HCT116 (cell line): ENCODE results near the gene MRPS35. TPM values are rescaled to one million over a fixed set of nuclear protein-coding genes. Genes with fewer than 3 reads are reported as not detected.

ENCODE experiments used
- ATAC-seq: fragments of 200-7000 bp; cut with Tn5 transposase; 2 replicates; pipeline ENCODE4 v1.9.1; 2020; ENCODE audit warnings: mild to moderate bottlenecking, moderate library complexity
- BruUV-seq: library from RNA; stranded (reverse); fragments of 400-500 nt; replicated peaks from 2 replicates; lab custom pipeline; 2021; lab: Mats Ljungman, UMichigan
- CTCF ChIA-PET: fragments of 300-600 bp; sonication (Branson Sonifier 250); formaldehyde crosslinking; loops from one replicate; lab custom pipeline; 2021; ENCODE audit warnings: antibody characterized with exemption; lab: Charles Lee
- POLR2A ChIA-PET: fragments of 300-600, 350-600 bp; sonication (Branson Sonifier 250); formaldehyde crosslinking; loops from one replicate; lab custom pipeline; 2021; ENCODE audit warnings: antibody characterized with exemption; lab: Charles Lee
- RAD21 ChIA-PET, 2 experiments: fragments of 300-600 bp; sonication (Branson Sonifier 250); formaldehyde crosslinking; loops; one replicate each; lab custom pipeline; 2023; ENCODE audit warnings: low total read pairs in 2 of 2; ENCODE audit not compliant: uncharacterized antibody in 2 of 2, unreplicated experiment in 2 of 2, low non-redundant PET in 1 of 2; lab: Charles Lee
- DNase-seq: peaks from one replicate; pipeline ENCODE4 v3.0.0-alpha.2; 2010; ENCODE audit warnings: low read depth, low spot score
- H2AFZ ChIP-seq: fragments of 200-600 bp; shearing (Covaris generic), sonication (generic); 2 replicates; pipeline ENCODE4 v1.6.1; 2017; ENCODE audit warnings: low read depth, mixed run types, mixed read lengths, antibody characterized with exemption, low read length; ENCODE audit not compliant: poor library complexity, severe bottlenecking
- H3K27ac ChIP-seq: 2 replicates; pipeline ENCODE4 v1.5.1; 2012; ENCODE audit warnings: low read depth, low read length
- H3K27me3 ChIP-seq: fragments of 200-600 bp; sonication (generic); 2 replicates; pipeline ENCODE4 v1.6.1; 2016; ENCODE audit warnings: mixed run types, low read length, mixed read lengths; ENCODE audit not compliant: insufficient read depth
- H3K36me3 ChIP-seq, 2 experiments: fragments of 200-500 bp in 1 of 2; fragments of 200-600 bp in 1 of 2; sonication (Bioruptor generic) in 1 of 2; sonication (generic) in 1 of 2; 2 replicates each; pipeline versions ENCODE4 v1.5.1 to v1.6.1; 2014 to 2016; ENCODE audit warnings: low read length in 2 of 2, inconsistent platforms in 1 of 2, mixed read lengths in 1 of 2, mixed run types in 1 of 2; ENCODE audit not compliant: insufficient read depth in 2 of 2, control insufficient read depth in 1 of 2
- H3K4me1 ChIP-seq, 2 experiments: fragments of 200-600 bp in 1 of 2; sonication (generic) in 1 of 2; 2 replicates each; pipeline versions ENCODE4 v1.5.1 to v1.6.1; 2012 to 2017; ENCODE audit warnings: low read length in 2 of 2, inconsistent platforms in 1 of 2, mild to moderate bottlenecking in 1 of 2, mixed read lengths in 1 of 2, mixed run types in 1 of 2, moderate library complexity in 1 of 2; ENCODE audit not compliant: insufficient read depth in 2 of 2, control insufficient read depth in 1 of 2
- H3K4me2 ChIP-seq: fragments of 200-600 bp; sonication (generic); 2 replicates; pipeline ENCODE4 v1.6.1; 2017; ENCODE audit warnings: mixed run types, low read length, mixed read lengths
- H3K4me3 ChIP-seq, 2 experiments: fragments of 200-600 bp in 1 of 2; sonication (generic) in 1 of 2; replicated peaks in 1 of 2; 2 replicates each; pipeline ENCODE4 v1.5.1; 2011 to 2016; ENCODE audit warnings: low read length in 2 of 2, control low read depth in 1 of 2, low read depth in 1 of 2, mild to moderate bottlenecking in 1 of 2, mixed read lengths in 1 of 2, mixed run types in 1 of 2
- H3K79me2 ChIP-seq: fragments of 200-600 bp; sonication (generic); 2 replicates; pipeline ENCODE4 v1.6.1; 2017; ENCODE audit warnings: mild to moderate bottlenecking, mixed run types, low read length, moderate library complexity, mixed read lengths; ENCODE audit not compliant: insufficient read depth
- H3K9ac ChIP-seq: fragments of 200-600 bp; sonication (generic); 2 replicates; pipeline ENCODE4 v1.6.1; 2016; ENCODE audit warnings: low read length, mixed read lengths
- H3K9me2 ChIP-seq: fragments of 200-600 bp; sonication (generic), shearing (Covaris generic); 2 replicates; pipeline ENCODE4 v1.6.1; 2017; ENCODE audit warnings: mixed run types, mild to moderate bottlenecking, moderate library complexity; ENCODE audit not compliant: insufficient read depth
- H3K9me3 ChIP-seq, 2 experiments: fragments of 200-500 bp in 1 of 2; fragments of 200-600 bp in 1 of 2; sonication (Bioruptor generic) in 1 of 2; sonication (generic) in 1 of 2; 2 replicates each; pipeline ENCODE4 v1.6.1; 2014 to 2017; ENCODE audit warnings: low read length in 2 of 2, mixed read lengths in 2 of 2, inconsistent platforms in 1 of 2, low read depth in 1 of 2, mild to moderate bottlenecking in 1 of 2, mixed run types in 1 of 2, moderate library complexity in 1 of 2; ENCODE audit not compliant: control insufficient read depth in 1 of 2, insufficient read depth in 1 of 2
- H4K20me1 ChIP-seq: fragments of 200-600 bp; sonication (generic), shearing (Covaris generic); 2 replicates; pipeline ENCODE4 v1.6.1; 2017; ENCODE audit warnings: mixed run types, mild to moderate bottlenecking, moderate library complexity; ENCODE audit not compliant: insufficient read depth
- EGR1 ChIP-seq: IDR thresholded peaks from 2 replicates; pipeline ENCODE4 v1.6.1; 2012; ENCODE audit warnings: low read depth
- ELF1 ChIP-seq: IDR thresholded peaks from 2 replicates; pipeline ENCODE4 v1.6.1; 2012; ENCODE audit warnings: low read depth, borderline replicate concordance
- EZH2 ChIP-seq: fragments of 200-600 bp; sonication (generic); IDR thresholded peaks from 2 replicates; pipeline ENCODE4 v1.6.1; 2017; ENCODE audit warnings: antibody characterized with exemption, mixed run types
- POLR2A ChIP-seq: IDR thresholded peaks from 2 replicates; pipeline ENCODE4 v1.7.0; 2011; ENCODE audit warnings: borderline replicate concordance; ENCODE audit not compliant: insufficient read depth, insufficient read length; ENCODE audit errors: extremely low read depth
- POLR2AphosphoS5 ChIP-seq: IDR thresholded peaks from 2 replicates; pipeline ENCODE4 v1.6.1; 2011; ENCODE audit warnings: mild to moderate bottlenecking, low read depth, low read length, moderate library complexity
- SIN3A ChIP-seq: IDR thresholded peaks from 2 replicates; pipeline ENCODE4 v1.6.1; 2012; ENCODE audit warnings: low read depth
- SP1 ChIP-seq: IDR thresholded peaks from 2 replicates; pipeline ENCODE4 v1.6.1; 2012; ENCODE audit warnings: low read depth
- SRF ChIP-seq: IDR thresholded peaks from 2 replicates; pipeline ENCODE4 v1.6.1; 2012; ENCODE audit warnings: low read depth
- YY1 ChIP-seq: IDR thresholded peaks from 2 replicates; pipeline ENCODE4 v1.6.1; 2011; ENCODE audit warnings: low read length, low read depth, moderate library complexity, mild to moderate bottlenecking; ENCODE audit not compliant: insufficient replicate concordance; ENCODE audit errors: extremely low read depth
- ZFX ChIP-seq: fragments of 450-650 bp; IDR thresholded peaks from 2 replicates; pipeline ENCODE4 v1.6.1; 2017
- ZNF274 ChIP-seq: fragments of 200-500 bp; sonication (Bioruptor generic); IDR thresholded peaks from 2 replicates; pipeline ENCODE4 v1.6.1; 2014; ENCODE audit warnings: mild to moderate bottlenecking, low read depth, low read length, inconsistent platforms
- intact Hi-C: fragments of 100-400 bp; cut with micrococcal nuclease; formaldehyde crosslinking; loops from 2 replicates; pipeline ENCODE4 v1.10.0; 2022
- total RNA-seq: library from RNA; stranded (reverse); gene quantifications from one replicate; pipeline ENCODE4 v1.2.1, GENCODE V29; 2021; ENCODE audit not compliant: unreplicated experiment
- TF ChIP-seq, protein P1 (sequence below), 3 experiments: fragments of 200-600 bp in 1 of 3; sonication (generic) in 1 of 3; IDR thresholded peaks in 2 of 3; conservative IDR thresholded peaks in 1 of 3; 2 replicates each; pipeline ENCODE4 v1.5.1; 2012 to 2017; ENCODE audit warnings: low read depth in 2 of 3, low read length in 2 of 3, antibody characterized with exemption in 1 of 3, borderline replicate concordance in 1 of 3, control low read depth in 1 of 3, mild to moderate bottlenecking in 1 of 3, mixed read lengths in 1 of 3, mixed run types in 1 of 3, moderate library complexity in 1 of 3; ENCODE audit not compliant: insufficient read depth in 1 of 3
- TF ChIP-seq, protein P2 (sequence below): IDR thresholded peaks from 2 replicates; pipeline ENCODE4 v1.6.1; 2012; ENCODE audit warnings: low read depth
- TF ChIP-seq, protein P3 (sequence below): IDR thresholded peaks from 2 replicates; pipeline ENCODE4 v1.6.1; 2012
- TF ChIP-seq, protein P4 (sequence below): IDR thresholded peaks from 2 replicates; pipeline ENCODE4 v1.6.1; 2012

Gene MRPS35
- total RNA-seq, 1 experiment from 2014 or later = 55.4 TPM

DNA sequence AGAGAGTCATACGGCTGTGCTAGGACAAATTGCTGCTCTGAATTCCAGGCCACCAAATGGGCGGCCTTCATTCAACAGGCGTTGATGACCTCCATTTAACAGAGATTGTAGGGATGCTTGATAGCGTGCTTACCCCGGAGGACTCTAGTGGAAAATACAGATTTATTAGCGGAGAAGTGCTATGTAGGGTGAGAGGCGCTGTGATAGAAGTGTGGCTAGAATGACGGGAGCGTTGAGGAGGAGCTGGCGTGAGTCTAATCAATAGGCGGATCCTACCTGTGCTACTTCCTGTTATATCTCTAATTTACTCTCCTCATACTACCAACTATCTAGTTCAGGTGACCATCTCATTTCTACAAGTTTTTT, 668 bp downstream of the MRPS35 start:
- ChIA-PET RAD21 (no interaction called here), POLR2A (no interaction called here), CTCF (no interaction called here)
- no peak for TF ChIP-seq ZNF274
- peak; percentile 38; the same call in 1 of the 2 replicates for TF ChIP-seq POLR2AphosphoS5
- TF ChIP-seq, protein P1, sequence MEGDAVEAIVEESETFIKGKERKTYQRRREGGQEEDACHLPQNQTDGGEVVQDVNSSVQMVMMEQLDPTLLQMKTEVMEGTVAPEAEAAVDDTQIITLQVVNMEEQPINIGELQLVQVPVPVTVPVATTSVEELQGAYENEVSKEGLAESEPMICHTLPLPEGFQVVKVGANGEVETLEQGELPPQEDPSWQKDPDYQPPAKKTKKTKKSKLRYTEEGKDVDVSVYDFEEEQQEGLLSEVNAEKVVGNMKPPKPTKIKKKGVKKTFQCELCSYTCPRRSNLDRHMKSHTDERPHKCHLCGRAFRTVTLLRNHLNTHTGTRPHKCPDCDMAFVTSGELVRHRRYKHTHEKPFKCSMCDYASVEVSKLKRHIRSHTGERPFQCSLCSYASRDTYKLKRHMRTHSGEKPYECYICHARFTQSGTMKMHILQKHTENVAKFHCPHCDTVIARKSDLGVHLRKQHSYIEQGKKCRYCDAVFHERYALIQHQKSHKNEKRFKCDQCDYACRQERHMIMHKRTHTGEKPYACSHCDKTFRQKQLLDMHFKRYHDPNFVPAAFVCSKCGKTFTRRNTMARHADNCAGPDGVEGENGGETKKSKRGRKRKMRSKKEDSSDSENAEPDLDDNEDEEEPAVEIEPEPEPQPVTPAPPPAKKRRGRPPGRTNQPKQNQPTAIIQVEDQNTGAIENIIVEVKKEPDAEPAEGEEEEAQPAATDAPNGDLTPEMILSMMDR (IDR thresholded peaks at IDR 0.05 in 2 of 3, conservative IDR thresholded peaks at IDR 0.05 in 1 of 3; ENCODE audit: borderline replicate concordance in 1 of 3, insufficient read depth in 1 of 3, low read depth in 2 of 3, low read length in 2 of 3) = no peak
- no peak for TF ChIP-seq EZH2
- H3K9me2 ChIP-seq = no peaks in the 10 kb centered on the region
- no TSS peak for BruUV-seq
- H3K4me2 ChIP-seq = peak overlapping the region; percentile 83
- DNase-seq (no peak), ATAC-seq (peak; percentile 62)
- no peaks in the 10 kb centered on the region for H3K27me3 ChIP-seq
- peaks cover 2 to 3% of the 10 kb centered on the region in 2 experiments; a peak in 3 of 4 replicates for H3K36me3 ChIP-seq
- intact Hi-C loops = no loop called here
- H3K9me3 ChIP-seq = no peaks in the 10 kb centered on the region
- H3K4me1 ChIP-seq = peaks cover 5 to 27% of the 10 kb centered on the region in 2 experiments
- H3K4me3 ChIP-seq = peak overlapping the region; percentile 100
- H2AFZ ChIP-seq = no peak overlapping the region
- peak overlapping the region; percentile 93 for H3K27ac ChIP-seq
- peaks cover 59% of the 10 kb centered on the region for H3K79me2 ChIP-seq
- H3K9ac ChIP-seq = peak overlapping the region; percentile 99
- no peaks in the 10 kb centered on the region for H4K20me1 ChIP-seq

DNA sequence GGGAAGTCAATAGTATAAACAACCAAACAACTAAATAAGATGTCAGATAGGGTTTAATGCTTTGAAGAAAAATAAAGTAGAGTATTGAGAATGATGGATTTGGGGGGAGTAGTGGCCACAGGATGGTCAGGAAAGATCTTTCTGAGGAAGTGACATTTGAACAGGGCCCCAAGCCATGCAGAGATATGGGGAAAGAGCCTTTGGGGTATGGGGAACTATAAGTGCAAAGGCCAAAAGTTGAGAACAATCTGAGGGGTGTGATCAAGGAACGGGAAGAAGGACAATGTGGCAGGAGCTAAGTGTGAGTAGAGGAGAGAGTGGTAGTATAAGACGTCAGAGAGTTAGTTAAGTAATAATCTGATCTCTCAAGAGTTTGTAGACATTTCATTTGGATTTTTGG, 1.3 kb downstream of the MRPS35 start:
- no TSS peak for BruUV-seq
- H3K4me2 ChIP-seq = peak overlapping the region; percentile 83
- DNase-seq (no peak), ATAC-seq (no peak)
- intact Hi-C loops = no loop called here
- no peak overlapping the region for H2AFZ ChIP-seq
- H3K9ac ChIP-seq = peak overlapping the region; percentile 99
- no peaks in the 10 kb centered on the region for H3K9me2 ChIP-seq
- no peaks in the 10 kb centered on the region for H4K20me1 ChIP-seq
- no peaks in the 10 kb centered on the region for H3K27me3 ChIP-seq
- peak overlapping the region; percentile 93; the same call in 1 of the 2 replicates for H3K27ac ChIP-seq
- no peaks in the 10 kb centered on the region for H3K9me3 ChIP-seq
- RAD21 ChIA-PET = no interaction called here
- peaks cover 3% of the 10 kb centered on the region in 2 experiments; a peak in 3 of 4 replicates for H3K36me3 ChIP-seq
- CTCF ChIA-PET = no interaction called here
- H3K4me1 ChIP-seq = peaks cover 5 to 27% of the 10 kb centered on the region in 2 experiments
- POLR2A ChIA-PET = no interaction called here
- H3K4me3 ChIP-seq = peak overlapping the region; percentile 100
- H3K79me2 ChIP-seq = peaks cover 61% of the 10 kb centered on the region
- no peak for TF ChIP-seq EGR1
- TF ChIP-seq POLR2AphosphoS5 = no peak
- TF ChIP-seq EZH2 = no peak
- TF ChIP-seq, protein P2, sequence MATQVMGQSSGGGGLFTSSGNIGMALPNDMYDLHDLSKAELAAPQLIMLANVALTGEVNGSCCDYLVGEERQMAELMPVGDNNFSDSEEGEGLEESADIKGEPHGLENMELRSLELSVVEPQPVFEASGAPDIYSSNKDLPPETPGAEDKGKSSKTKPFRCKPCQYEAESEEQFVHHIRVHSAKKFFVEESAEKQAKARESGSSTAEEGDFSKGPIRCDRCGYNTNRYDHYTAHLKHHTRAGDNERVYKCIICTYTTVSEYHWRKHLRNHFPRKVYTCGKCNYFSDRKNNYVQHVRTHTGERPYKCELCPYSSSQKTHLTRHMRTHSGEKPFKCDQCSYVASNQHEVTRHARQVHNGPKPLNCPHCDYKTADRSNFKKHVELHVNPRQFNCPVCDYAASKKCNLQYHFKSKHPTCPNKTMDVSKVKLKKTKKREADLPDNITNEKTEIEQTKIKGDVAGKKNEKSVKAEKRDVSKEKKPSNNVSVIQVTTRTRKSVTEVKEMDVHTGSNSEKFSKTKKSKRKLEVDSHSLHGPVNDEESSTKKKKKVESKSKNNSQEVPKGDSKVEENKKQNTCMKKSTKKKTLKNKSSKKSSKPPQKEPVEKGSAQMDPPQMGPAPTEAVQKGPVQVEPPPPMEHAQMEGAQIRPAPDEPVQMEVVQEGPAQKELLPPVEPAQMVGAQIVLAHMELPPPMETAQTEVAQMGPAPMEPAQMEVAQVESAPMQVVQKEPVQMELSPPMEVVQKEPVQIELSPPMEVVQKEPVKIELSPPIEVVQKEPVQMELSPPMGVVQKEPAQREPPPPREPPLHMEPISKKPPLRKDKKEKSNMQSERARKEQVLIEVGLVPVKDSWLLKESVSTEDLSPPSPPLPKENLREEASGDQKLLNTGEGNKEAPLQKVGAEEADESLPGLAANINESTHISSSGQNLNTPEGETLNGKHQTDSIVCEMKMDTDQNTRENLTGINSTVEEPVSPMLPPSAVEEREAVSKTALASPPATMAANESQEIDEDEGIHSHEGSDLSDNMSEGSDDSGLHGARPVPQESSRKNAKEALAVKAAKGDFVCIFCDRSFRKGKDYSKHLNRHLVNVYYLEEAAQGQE = no peak
- TF ChIP-seq ZFX = no peak
- no peak for TF ChIP-seq SRF
- TF ChIP-seq, protein P3, sequence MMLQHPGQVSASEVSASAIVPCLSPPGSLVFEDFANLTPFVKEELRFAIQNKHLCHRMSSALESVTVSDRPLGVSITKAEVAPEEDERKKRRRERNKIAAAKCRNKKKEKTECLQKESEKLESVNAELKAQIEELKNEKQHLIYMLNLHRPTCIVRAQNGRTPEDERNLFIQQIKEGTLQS = no peak
- no peak for TF ChIP-seq POLR2A
- TF ChIP-seq ZNF274 = no peak
- TF ChIP-seq ELF1 = no peak
- no peak for TF ChIP-seq SP1
- no peak for TF ChIP-seq SIN3A
- TF ChIP-seq, protein P4, sequence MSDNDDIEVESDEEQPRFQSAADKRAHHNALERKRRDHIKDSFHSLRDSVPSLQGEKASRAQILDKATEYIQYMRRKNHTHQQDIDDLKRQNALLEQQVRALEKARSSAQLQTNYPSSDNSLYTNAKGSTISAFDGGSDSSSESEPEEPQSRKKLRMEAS = no peak
- no peak for TF ChIP-seq YY1
